ENCODE data around the gene PRKCA.

- TF ChIP-seq POLR2A (IDR thresholded peaks at IDR 0.05; ENCODE audit: low read depth, low read length) = no peak
- no peak for TF ChIP-seq POLR2AphosphoS5 (IDR thresholded peaks at IDR 0.05; ENCODE audit: low read depth, low read length)
These were observed 80.9 kb downstream of the PRKCA start for GRCh38 chr17:66383333-66383732.
